Muscle of arm (tissue), 12 donors: ENCODE measurements around the gene CLCN2. TPM values are rescaled to one million over a fixed set of nuclear protein-coding genes. Genes with fewer than 3 reads are reported as not detected.

Source experiments
- DNase-seq: peaks from one replicate; pipeline ENCODE4 v3.0.0-alpha.2; 2013
- polyA plus RNA-seq, 12 donors: library from polyadenylated mRNA; unstranded; fragments of 120-200 nt; gene quantifications; one replicate each; pipeline ENCODE4 v1.2.1, GENCODE V29; 2013; ENCODE audit not compliant: insufficient read length in 12 of 12

The CLCN2 gene
- polyA plus RNA-seq, 12 donors = 1.9 to 13.6 (median 3.6) TPM; not detected in 1

- no peak for DNase-seq
These were observed 20.1 kb upstream of the CLCN2 start for GRCh38 chr3:184381261-184382224.

GRCh38 chr3:184380627-184381260, 19.3 kb upstream of the CLCN2 start:
- DNase-seq = no peak

- peak; percentile 79 for DNase-seq
These were observed 18.8 kb upstream of the CLCN2 start for GRCh38 chr3:184380185-184380626.

- DNase-seq = no peak
These were observed 18.2 kb upstream of the CLCN2 start, which contains the start of gene CHRD for GRCh38 chr3:184379358-184380184. TSS of gene CHRD (plus strand) at chr3:184380054. CDS start at chr3:184380319, 265 bp downstream.

- no peak for DNase-seq
These were observed 17.4 kb upstream of the CLCN2 start for GRCh38 chr3:184378651-184379357.

GRCh38 chr3:184377882-184378445, 16.6 kb upstream of the CLCN2 start, which contains the start of gene THPO:
TSS of gene THPO (minus strand) at chr3:184378207. CDS start at chr3:184376259, 1,948 bp downstream.
- no peak for DNase-seq

- DNase-seq = no peak
These were observed 16.0 kb upstream of the CLCN2 start for GRCh38 chr3:184377374-184377773.

- no peak for DNase-seq
These were observed 14.5 kb upstream of the CLCN2 start for GRCh38 chr3:184375747-184376461.

GRCh38 chr3:184373422-184373821, 12.0 kb upstream of the CLCN2 start:
- DNase-seq = no peak

- no peak for DNase-seq
These were observed 11.5 kb upstream of the CLCN2 start for GRCh38 chr3:184372911-184373310.

- no peak for DNase-seq
These were observed 11.0 kb upstream of the CLCN2 start for GRCh38 chr3:184372296-184372821.

GRCh38 chr3:184371570-184372018, 10.2 kb upstream of the CLCN2 start:
- peak; percentile 89 for DNase-seq

GRCh38 chr3:184368586-184369183, 7.3 kb upstream of the CLCN2 start:
- DNase-seq = no peak

- no peak for DNase-seq
These were observed 6.7 kb upstream of the CLCN2 start for GRCh38 chr3:184368116-184368515.

- DNase-seq = no peak
These were observed 5.3 kb upstream of the CLCN2 start for GRCh38 chr3:184366619-184367289.

- DNase-seq = peak; percentile 97
These were observed 1.5 kb upstream of the CLCN2 start for GRCh38 chr3:184362668-184363546.

- DNase-seq = no peak
These were observed 695 bp upstream of the CLCN2 start for GRCh38 chr3:184361932-184362667.
